Panc1 (cell line): ENCODE results near the gene PCK2. TPM values are rescaled to one million over a fixed set of nuclear protein-coding genes. Genes with fewer than 3 reads are reported as not detected.

Experiments used
- ATAC-seq: fragments of 200-7000 bp; cut with Tn5 transposase; 2 replicates; pipeline ENCODE4 v1.9.1; 2020; ENCODE audit warnings: mild to moderate bottlenecking, moderate library complexity
- BruUV-seq: library from RNA; stranded (reverse); fragments of 400-500 nt; replicated peaks from 2 replicates; lab custom pipeline; 2021; lab: Mats Ljungman, UMichigan
- CTCF ChIA-PET: fragments of 300-600 bp; sonication (Branson Sonifier 250); formaldehyde crosslinking; loops from one replicate; lab custom pipeline; 2022; ENCODE audit warnings: antibody characterized with exemption; lab: Charles Lee
- POLR2A ChIA-PET: fragments of 300-600 bp; sonication (Branson Sonifier 250); formaldehyde crosslinking; loops from one replicate; lab custom pipeline; 2022; ENCODE audit warnings: antibody characterized with exemption; lab: Charles Lee
- DNase-seq: peaks from one replicate; pipeline ENCODE4 v3.0.0-alpha.2; 2010; ENCODE audit warnings: low read depth, low spot score
- H3K27ac ChIP-seq: 2 replicates; pipeline ENCODE4 v1.5.1; 2011; ENCODE audit warnings: mild to moderate bottlenecking, low read length, inconsistent platforms
- H3K27me3 ChIP-seq: fragments of 200-500 bp; sonication (Bioruptor generic); 2 replicates; pipeline ENCODE4 v1.6.0; 2014; ENCODE audit warnings: low read length, inconsistent platforms; ENCODE audit not compliant: control insufficient read depth, insufficient read depth
- H3K36me3 ChIP-seq: fragments of 200-500 bp; sonication (Bioruptor generic); 2 replicates; pipeline ENCODE4 v1.5.1; 2014; ENCODE audit warnings: inconsistent platforms, mild to moderate bottlenecking, low read length, moderate library complexity; ENCODE audit not compliant: control insufficient read depth, insufficient read depth
- H3K4me1 ChIP-seq: 2 replicates; pipeline ENCODE4 v1.5.1; 2011; ENCODE audit warnings: inconsistent platforms, mild to moderate bottlenecking, low read length, moderate library complexity; ENCODE audit not compliant: control insufficient read depth, insufficient read depth
- H3K4me3 ChIP-seq, 2 experiments: 2 replicates each; pipeline ENCODE4 v1.5.1; 2011 to 2012; ENCODE audit warnings: low read depth in 2 of 2, low read length in 2 of 2, mild to moderate bottlenecking in 2 of 2, inconsistent platforms in 1 of 2, moderate library complexity in 1 of 2
- H3K9me3 ChIP-seq: fragments of 200-500 bp; sonication (Bioruptor generic); 2 replicates; pipeline ENCODE4 v1.5.1; 2014; ENCODE audit warnings: low read depth, mild to moderate bottlenecking, inconsistent platforms, low read length, moderate library complexity; ENCODE audit not compliant: control insufficient read depth, insufficient read depth
- POLR2AphosphoS5 ChIP-seq: IDR thresholded peaks from 2 replicates; pipeline ENCODE4 v1.6.1; 2012; ENCODE audit warnings: mild to moderate bottlenecking, low read depth, low read length, moderate library complexity
- SIN3A ChIP-seq: IDR thresholded peaks from 2 replicates; pipeline ENCODE4 v1.6.1; 2012; ENCODE audit warnings: low read depth, mild to moderate bottlenecking, low read length, moderate library complexity, borderline replicate concordance; ENCODE audit not compliant: insufficient read depth
- TCF7L2 ChIP-seq: IDR thresholded peaks from 2 replicates; pipeline ENCODE4 v1.6.1; 2011; ENCODE audit warnings: mild to moderate bottlenecking, low read depth, low read length, inconsistent platforms
- in situ Hi-C: cut with HindIII; loops from 2 replicates; pipeline ENCODE4 v1.10.0; 2016; ENCODE audit warnings: low sequenced_read_pairs, low pct_unique_long_range_greater_than_20kb
- intact Hi-C: fragments of 100-400 bp; cut with micrococcal nuclease; formaldehyde crosslinking; loops from one replicate; pipeline ENCODE4 v1.10.0; 2022; ENCODE audit not compliant: unreplicated experiment
- total RNA-seq: library from RNA; stranded (reverse); gene quantifications from one replicate; pipeline ENCODE4 v1.2.1, GENCODE V29; 2021; ENCODE audit not compliant: unreplicated experiment
- TF ChIP-seq, protein P1 (sequence below), 2 experiments: IDR thresholded peaks; 2 replicates each; pipeline ENCODE4 v1.6.1; 2011 to 2012; ENCODE audit warnings: low read depth in 2 of 2, control low read depth in 1 of 2, low read length in 1 of 2, mild to moderate bottlenecking in 1 of 2, moderate library complexity in 1 of 2; ENCODE audit not compliant: insufficient read depth in 1 of 2
- TF ChIP-seq, protein P2 (sequence below): fragments of 450-650 bp; IDR thresholded peaks from 2 replicates; pipeline ENCODE4 v1.5.1; 2017; ENCODE audit warnings: mild to moderate bottlenecking

The PCK2 gene
- total RNA-seq, 1 experiment from 2014 or later: 24.5 TPM

DNA sequence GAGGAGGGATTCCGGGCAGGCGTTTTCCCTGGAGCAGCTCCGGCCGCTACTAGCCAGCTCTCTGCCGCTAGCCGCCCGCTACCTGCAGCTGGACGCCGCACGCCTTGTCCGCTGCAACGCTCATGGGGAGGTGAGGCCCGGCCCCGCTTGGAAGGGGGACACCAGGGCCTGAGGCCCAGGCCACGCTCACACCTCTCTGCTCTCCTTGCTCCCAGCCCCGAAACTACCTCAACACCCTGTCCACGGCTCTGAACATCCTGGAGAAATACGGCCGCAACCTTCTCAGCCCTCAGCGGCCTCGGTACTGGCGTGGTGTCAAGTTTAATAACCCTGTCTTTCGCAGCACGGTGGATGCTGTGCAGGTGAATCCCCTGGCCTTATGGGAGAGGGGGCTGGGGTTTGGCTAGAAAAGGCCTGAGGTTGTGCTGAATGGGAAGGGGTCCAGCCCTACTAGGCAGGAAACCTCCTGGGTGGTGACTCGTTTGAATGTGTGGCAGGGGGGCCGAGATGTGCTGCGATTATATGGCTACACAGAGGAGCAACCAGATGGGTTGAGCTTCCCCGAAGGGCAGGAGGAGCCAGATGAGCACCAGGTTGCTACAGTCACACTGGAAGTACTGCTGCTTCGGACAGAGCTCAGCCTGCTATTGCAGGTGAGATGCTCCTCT is 53.8 kb downstream of the PCK2 start:
- intact Hi-C loops: no loop called here
- no peaks in the 10 kb centered on the region for H3K27me3 ChIP-seq
- POLR2A ChIA-PET: no interaction called here
- TF ChIP-seq TCF7L2 (no peak), POLR2AphosphoS5 (no peak), SIN3A (no peak)
- TF ChIP-seq, protein P1, sequence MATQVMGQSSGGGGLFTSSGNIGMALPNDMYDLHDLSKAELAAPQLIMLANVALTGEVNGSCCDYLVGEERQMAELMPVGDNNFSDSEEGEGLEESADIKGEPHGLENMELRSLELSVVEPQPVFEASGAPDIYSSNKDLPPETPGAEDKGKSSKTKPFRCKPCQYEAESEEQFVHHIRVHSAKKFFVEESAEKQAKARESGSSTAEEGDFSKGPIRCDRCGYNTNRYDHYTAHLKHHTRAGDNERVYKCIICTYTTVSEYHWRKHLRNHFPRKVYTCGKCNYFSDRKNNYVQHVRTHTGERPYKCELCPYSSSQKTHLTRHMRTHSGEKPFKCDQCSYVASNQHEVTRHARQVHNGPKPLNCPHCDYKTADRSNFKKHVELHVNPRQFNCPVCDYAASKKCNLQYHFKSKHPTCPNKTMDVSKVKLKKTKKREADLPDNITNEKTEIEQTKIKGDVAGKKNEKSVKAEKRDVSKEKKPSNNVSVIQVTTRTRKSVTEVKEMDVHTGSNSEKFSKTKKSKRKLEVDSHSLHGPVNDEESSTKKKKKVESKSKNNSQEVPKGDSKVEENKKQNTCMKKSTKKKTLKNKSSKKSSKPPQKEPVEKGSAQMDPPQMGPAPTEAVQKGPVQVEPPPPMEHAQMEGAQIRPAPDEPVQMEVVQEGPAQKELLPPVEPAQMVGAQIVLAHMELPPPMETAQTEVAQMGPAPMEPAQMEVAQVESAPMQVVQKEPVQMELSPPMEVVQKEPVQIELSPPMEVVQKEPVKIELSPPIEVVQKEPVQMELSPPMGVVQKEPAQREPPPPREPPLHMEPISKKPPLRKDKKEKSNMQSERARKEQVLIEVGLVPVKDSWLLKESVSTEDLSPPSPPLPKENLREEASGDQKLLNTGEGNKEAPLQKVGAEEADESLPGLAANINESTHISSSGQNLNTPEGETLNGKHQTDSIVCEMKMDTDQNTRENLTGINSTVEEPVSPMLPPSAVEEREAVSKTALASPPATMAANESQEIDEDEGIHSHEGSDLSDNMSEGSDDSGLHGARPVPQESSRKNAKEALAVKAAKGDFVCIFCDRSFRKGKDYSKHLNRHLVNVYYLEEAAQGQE (IDR thresholded peaks at IDR 0.05; ENCODE audit: insufficient read depth in 1 of 2, low read depth in 2 of 2, low read length in 1 of 2): no peak
- H3K4me3 ChIP-seq: peak overlapping the region; percentile 87 to 96
- no peak for DNase-seq
- peaks cover 6% of the 10 kb centered on the region; the same call in 1 of the 2 replicates for H3K4me1 ChIP-seq
- 0 out of 2 replicates have a peak, but pooled peaks have one; percentile 0 for ATAC-seq
- BruUV-seq: TSS peak; percentile 66
- in situ Hi-C loops: no loop called here
- peak overlapping the region; percentile 75 for H3K27ac ChIP-seq
- peaks cover 3% of the 10 kb centered on the region for H3K36me3 ChIP-seq
- CTCF ChIA-PET: interaction anchor here (1.2 kb wide), 1 partner anchor 284 kb away, joined by 4 read pairs; no protein-coding TSS in a partner anchor
- H3K9me3 ChIP-seq: no peaks in the 10 kb centered on the region

DNA sequence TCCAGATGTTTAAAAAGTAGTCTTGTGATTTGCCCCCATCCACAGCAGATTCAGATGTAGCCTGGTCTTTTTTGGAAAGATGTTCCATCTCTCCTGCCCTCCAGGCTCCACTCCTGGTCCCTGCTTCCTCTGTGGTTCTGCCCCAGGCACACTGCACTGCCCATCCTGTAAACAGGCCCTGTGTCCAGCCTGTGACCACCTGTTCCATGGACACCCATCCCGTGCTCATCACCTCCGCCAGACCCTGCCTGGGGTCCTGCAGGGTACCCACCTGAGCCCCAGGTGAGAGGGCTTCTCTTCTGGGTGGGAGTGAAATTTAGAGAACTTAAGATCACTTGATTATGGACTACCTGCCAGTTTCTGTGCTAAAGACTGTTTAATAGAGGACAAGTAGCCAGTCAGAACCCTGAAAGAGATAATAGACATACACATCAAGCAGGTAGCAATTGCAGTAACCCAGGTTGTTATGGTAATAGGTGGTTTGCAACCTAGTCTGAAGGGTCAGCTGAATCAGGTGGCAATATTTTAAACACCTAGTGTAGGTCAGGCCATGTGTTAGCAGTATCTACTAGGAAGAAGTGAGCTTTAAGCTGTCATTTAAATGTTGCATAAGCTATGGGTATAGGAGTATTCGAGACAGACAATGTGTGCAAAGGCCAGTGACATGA is 55.3 kb downstream of the PCK2 start:
- BruUV-seq: no TSS peak
- no peak for ATAC-seq
- CTCF ChIA-PET: interaction anchor here (0.9 kb wide), 1 partner anchor 59 kb away, joined by 3 read pairs; no protein-coding TSS in a partner anchor

More for the DNA sequence above, 55.3 kb downstream of the PCK2 start:
- H3K9me3 ChIP-seq: no peaks in the 10 kb centered on the region
- TF ChIP-seq, protein P1 (IDR thresholded peaks at IDR 0.05; ENCODE audit: insufficient read depth in 1 of 2, low read depth in 2 of 2, low read length in 1 of 2): no peak
- no peak for TF ChIP-seq POLR2AphosphoS5
- TF ChIP-seq SIN3A: no peak
- TF ChIP-seq, protein P2, sequence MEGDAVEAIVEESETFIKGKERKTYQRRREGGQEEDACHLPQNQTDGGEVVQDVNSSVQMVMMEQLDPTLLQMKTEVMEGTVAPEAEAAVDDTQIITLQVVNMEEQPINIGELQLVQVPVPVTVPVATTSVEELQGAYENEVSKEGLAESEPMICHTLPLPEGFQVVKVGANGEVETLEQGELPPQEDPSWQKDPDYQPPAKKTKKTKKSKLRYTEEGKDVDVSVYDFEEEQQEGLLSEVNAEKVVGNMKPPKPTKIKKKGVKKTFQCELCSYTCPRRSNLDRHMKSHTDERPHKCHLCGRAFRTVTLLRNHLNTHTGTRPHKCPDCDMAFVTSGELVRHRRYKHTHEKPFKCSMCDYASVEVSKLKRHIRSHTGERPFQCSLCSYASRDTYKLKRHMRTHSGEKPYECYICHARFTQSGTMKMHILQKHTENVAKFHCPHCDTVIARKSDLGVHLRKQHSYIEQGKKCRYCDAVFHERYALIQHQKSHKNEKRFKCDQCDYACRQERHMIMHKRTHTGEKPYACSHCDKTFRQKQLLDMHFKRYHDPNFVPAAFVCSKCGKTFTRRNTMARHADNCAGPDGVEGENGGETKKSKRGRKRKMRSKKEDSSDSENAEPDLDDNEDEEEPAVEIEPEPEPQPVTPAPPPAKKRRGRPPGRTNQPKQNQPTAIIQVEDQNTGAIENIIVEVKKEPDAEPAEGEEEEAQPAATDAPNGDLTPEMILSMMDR: no peak
- TF ChIP-seq TCF7L2: no peak
- POLR2A ChIA-PET: no interaction called here
- in situ Hi-C loops: no loop called here
- H3K36me3 ChIP-seq: peaks cover 3% of the 10 kb centered on the region
- DNase-seq: no peak
- H3K4me1 ChIP-seq: peaks cover 6% of the 10 kb centered on the region; the same call in 1 of the 2 replicates
- intact Hi-C loops: no loop called here
- no peak overlapping the region for H3K4me3 ChIP-seq
- no peak overlapping the region for H3K27ac ChIP-seq
- no peaks in the 10 kb centered on the region for H3K27me3 ChIP-seq
